Thyroid gland (tissue), 4 donors: ENCODE results near the gene SNRPA1. TPM values are rescaled to one million over a fixed set of nuclear protein-coding genes. Genes with fewer than 3 reads are reported as not detected.

Source experiments
- DNase-seq, 2 donors: peaks; one replicate each; pipeline ENCODE4 v3.0.0-alpha.2; 2019
- H3K27ac ChIP-seq, 3 donors: fragments of 200-600 bp; sonication (generic); 1 replicate in 2 of 3; 2 replicates in 1 of 3; pipeline ENCODE4 v1.5.1; 2016 to 2019; ENCODE audit warnings: mild to moderate bottlenecking in 1 of 3, moderate library complexity in 1 of 3
- H3K27me3 ChIP-seq: fragments of 200-600 bp; sonication (generic); one replicate; pipeline ENCODE4 v1.5.1; 2019
- H3K36me3 ChIP-seq, 2 donors: fragments of 200-600 bp; sonication (generic); one replicate each; pipeline ENCODE4 v1.5.1; 2016 to 2019
- H3K4me1 ChIP-seq, 2 donors: fragments of 200-600 bp; sonication (generic); one replicate each; pipeline ENCODE4 v1.5.1; 2017 to 2019
- H3K4me3 ChIP-seq, 3 donors: fragments of 200-600 bp; sonication (generic); replicated peaks in 1 of 3; 1 replicate in 2 of 3; 2 replicates in 1 of 3; pipeline ENCODE4 v1.5.1; 2016; ENCODE audit warnings: mild to moderate bottlenecking in 1 of 3
- H3K9me3 ChIP-seq: fragments of 200-600 bp; sonication (generic); one replicate; pipeline ENCODE4 v1.5.1; 2017
- CTCF ChIP-seq, 6 experiments: fragments of 200-600 bp in 3 of 6; fragments of 450-650 bp in 3 of 6; sonication (generic) in 3 of 6; IDR thresholded peaks; one replicate each; pipeline ENCODE4 v1.5.1; 2016 to 2019; ENCODE audit warnings: antibody characterized with exemption in 6 of 6, mild to moderate bottlenecking in 2 of 6, inconsistent platforms in 1 of 6, moderate library complexity in 1 of 6
- POLR2A ChIP-seq, 2 donors: fragments of 450-650 bp; IDR thresholded peaks; one replicate each; pipeline ENCODE4 v1.6.1; 2017; ENCODE audit warnings: antibody characterized with exemption in 2 of 2, mild to moderate bottlenecking in 2 of 2, moderate library complexity in 1 of 2
- WGBS, 2 donors: methylation state at CpG; one replicate each; pipeline ENCODE4 v1.1.5; 2017; 5-methylcytosine and 5-hydroxymethylcytosine counted together
- intact Hi-C: fragments of 100-400 bp; cut with DNase I; formaldehyde crosslinking; loops from one replicate; pipeline ENCODE4 v1.15.1; 2023
- total RNA-seq, 4 donors: library from RNA; depleted of rRNA; stranded (reverse); fragments of >200 nt; gene quantifications; one replicate each; pipeline ENCODE4 v1.2.3, GENCODE V29; 2016

Gene SNRPA1
- total RNA-seq, 4 donors from 2014 or later: 34.8 to 111 (median 71.1) TPM

GRCh38 chr15:101242160-101242998 is 52.7 kb downstream of the SNRPA1 start:
- intact Hi-C loops: no loop called here
- 37 to 42% methylated on average over 11 to 12 of the region's 12 CpGs for WGBS, 2 donors
- H3K36me3 ChIP-seq: no peaks in the 10 kb centered on the region
- H3K4me3 ChIP-seq: no peak overlapping the region
- peak; percentile 27 to 56 for DNase-seq
- H3K27ac ChIP-seq: no peak overlapping the region
- H3K9me3 ChIP-seq: no peaks in the 10 kb centered on the region
- TF ChIP-seq CTCF (IDR thresholded peaks at IDR 0.05): no peak
- TF ChIP-seq POLR2A (IDR thresholded peaks at IDR 0.05): no peak
- peaks cover 25 to 35% of the 10 kb centered on the region in 2 donors for H3K4me1 ChIP-seq
- H3K27me3 ChIP-seq: no peaks in the 10 kb centered on the region

- Histone ChIP-seq H3K9me3 (no peaks in the 10 kb centered on the region), H3K27me3 (no peaks in the 10 kb centered on the region), H3K27ac (no peak overlapping the region), H3K4me3 (no peak overlapping the region), H3K4me1 (peaks cover 25 to 35% of the 10 kb centered on the region in 2 donors), H3K36me3 (no peaks in the 10 kb centered on the region)
- WGBS, 2 donors: 58 to 64% methylated on average over 5 of the region's 5 CpGs
- TF ChIP-seq CTCF (IDR thresholded peaks at IDR 0.05) (no peak), POLR2A (IDR thresholded peaks at IDR 0.05) (no peak)
- DNase-seq: no peak
- intact Hi-C loops: no loop called here
These were observed 54.7 kb downstream of the SNRPA1 start for GRCh38 chr15:101240358-101240757.

- peaks cover 23 to 29% of the 10 kb centered on the region in 2 donors for H3K4me1 ChIP-seq
- WGBS, 2 donors: 88 to 90% methylated on average over 6 of the region's 6 CpGs
- H3K36me3 ChIP-seq: no peaks in the 10 kb centered on the region
- no peaks in the 10 kb centered on the region for H3K27me3 ChIP-seq
- H3K4me3 ChIP-seq: no peak overlapping the region
- TF ChIP-seq POLR2A (IDR thresholded peaks at IDR 0.05): no peak
- no peak for TF ChIP-seq CTCF (IDR thresholded peaks at IDR 0.05)
- no peak overlapping the region for H3K27ac ChIP-seq
- intact Hi-C loops: no loop called here
- no peaks in the 10 kb centered on the region for H3K9me3 ChIP-seq
- no peak for DNase-seq
These were observed 55.3 kb downstream of the SNRPA1 start for GRCh38 chr15:101239724-101240136.

- Histone ChIP-seq H3K27me3 (no peaks in the 10 kb centered on the region), H3K4me3 (no peak overlapping the region), H3K9me3 (no peaks in the 10 kb centered on the region), H3K27ac (no peak overlapping the region), H3K4me1 (peaks cover 20 to 26% of the 10 kb centered on the region in 2 donors), H3K36me3 (no peaks in the 10 kb centered on the region)
- TF ChIP-seq POLR2A (IDR thresholded peaks at IDR 0.05) (no peak), CTCF (IDR thresholded peaks at IDR 0.05) (no peak)
- DNase-seq: no peak
- intact Hi-C loops: no loop called here
- 91 to 93% methylated on average over 12 of the region's 12 CpGs for WGBS, 2 donors
These were observed 57.8 kb downstream of the SNRPA1 start for GRCh38 chr15:101237251-101237650.

GRCh38 chr15:101233651-101234280 is 61.3 kb downstream of the SNRPA1 start:
- H3K27ac ChIP-seq: peak overlapping the region in 1 of 3 donors; percentile 19
- intact Hi-C loops: no loop called here
- WGBS, 2 donors: 79 to 85% methylated on average over 5 of the region's 5 CpGs

More at GRCh38 chr15:101233651-101234280, 61.3 kb downstream of the SNRPA1 start:
- no peak for TF ChIP-seq POLR2A (IDR thresholded peaks at IDR 0.05)
- Histone ChIP-seq H3K4me1 (peaks cover 22 to 27% of the 10 kb centered on the region in 2 donors), H3K27me3 (no peaks in the 10 kb centered on the region), H3K9me3 (no peaks in the 10 kb centered on the region), H3K36me3 (no peaks in the 10 kb centered on the region), H3K4me3 (no peak overlapping the region)
- no peak for DNase-seq
